HFFc6 (cell line): ENCODE data around the gene RPL35. TPM values are rescaled to one million over a fixed set of nuclear protein-coding genes. Genes with fewer than 3 reads are reported as not detected.

ENCODE experiments used
- DNase-seq: peaks from one replicate; pipeline ENCODE4 v3.0.0-alpha.2; 2018
- H3K27ac Mint-ChIP-seq: 2 replicates; pipeline ENCODE4 v1.8.0; 2020; ENCODE audit warnings: mild to moderate bottlenecking, mixed read lengths
- H3K27me3 Mint-ChIP-seq: 2 replicates; pipeline ENCODE4 v1.8.0; 2021; ENCODE audit warnings: mild to moderate bottlenecking, moderate library complexity, mixed read lengths; ENCODE audit not compliant: insufficient read depth
- H3K36me3 Mint-ChIP-seq: 2 replicates; pipeline ENCODE4 v1.8.0; 2021; ENCODE audit warnings: low read depth, mixed read lengths
- H3K4me1 Mint-ChIP-seq: 2 replicates; pipeline ENCODE4 v1.8.0; 2020; ENCODE audit warnings: low read depth, mixed read lengths
- H3K4me3 Mint-ChIP-seq: 2 replicates; pipeline ENCODE4 v1.8.0; 2020; ENCODE audit warnings: mild to moderate bottlenecking, moderate library complexity, mixed read lengths
- H3K9me3 Mint-ChIP-seq: 2 replicates; pipeline ENCODE4 v1.8.0; 2020; ENCODE audit warnings: mild to moderate bottlenecking, mixed read lengths
- total RNA-seq, 6 experiments: library from RNA; stranded (reverse); fragmentation: NEBNext Ultra II Directional; extraction: Animal tissue kit (Norgen Biotek cat#: 25700); gene quantifications; 2 replicates in 1 of 6; 3 replicates in 5 of 6; pipeline ENCODE4 v1.2.3, GENCODE V29; 2021
- TF ChIP-seq, protein P1 (sequence below): fragments of 200-600 bp; sonication (generic); IDR thresholded peaks from 2 replicates; pipeline ENCODE4 v1.5.0; 2021; ENCODE audit warnings: antibody characterized with exemption, mild to moderate bottlenecking

Gene RPL35
- total RNA-seq, 6 experiments from 2014 or later = 1,470 to 1,706 (median 1,550) TPM

DNA sequence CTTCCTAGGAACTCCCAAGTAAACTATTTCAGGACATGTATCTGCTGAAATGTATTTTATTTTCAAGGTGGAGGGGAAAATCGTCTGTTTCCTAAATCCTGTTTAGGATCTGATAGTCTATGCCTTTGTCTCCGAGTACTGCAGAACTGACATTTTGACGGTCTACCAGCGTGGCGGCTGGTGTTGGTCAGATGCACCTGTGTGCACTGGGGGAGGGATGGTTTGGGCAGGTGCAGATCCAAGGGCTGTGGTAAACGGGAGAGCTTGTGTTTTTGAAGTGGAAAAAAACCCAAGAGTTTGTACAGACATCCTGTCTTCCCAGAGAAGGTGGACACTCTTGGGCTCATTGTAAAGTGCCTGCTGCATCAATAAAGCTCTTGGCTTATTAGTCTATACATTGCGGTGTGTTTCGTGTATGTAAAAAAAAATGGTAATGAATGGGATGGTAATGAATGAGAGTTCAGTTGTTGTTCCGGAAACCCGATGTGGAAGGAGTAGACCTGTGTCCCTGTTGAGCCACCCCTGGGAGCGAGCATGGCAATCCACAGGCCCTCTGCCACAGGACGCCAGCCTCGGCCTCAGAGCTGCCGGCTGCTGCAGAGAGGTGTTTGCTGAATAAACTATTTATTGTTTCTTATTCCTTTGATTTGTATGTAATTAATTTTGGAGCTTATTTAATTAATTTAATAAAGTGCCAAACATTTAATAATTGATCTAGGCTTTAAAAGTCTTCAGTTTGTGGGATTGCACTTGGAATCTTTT, 15.4 kb upstream of the RPL35 start:
- Mint-ChIP-seq H3K27me3 (no peaks in the 10 kb centered on the region), H3K36me3 (peaks cover 20% of the 10 kb centered on the region), H3K4me3 (no peak overlapping the region), H3K4me1 (peaks cover 20% of the 10 kb centered on the region), H3K9me3 (no peaks in the 10 kb centered on the region), H3K27ac (peak overlapping the region; percentile 33; the same call in 1 of the 2 replicates)
- no peak for DNase-seq
- TF ChIP-seq, protein P1, sequence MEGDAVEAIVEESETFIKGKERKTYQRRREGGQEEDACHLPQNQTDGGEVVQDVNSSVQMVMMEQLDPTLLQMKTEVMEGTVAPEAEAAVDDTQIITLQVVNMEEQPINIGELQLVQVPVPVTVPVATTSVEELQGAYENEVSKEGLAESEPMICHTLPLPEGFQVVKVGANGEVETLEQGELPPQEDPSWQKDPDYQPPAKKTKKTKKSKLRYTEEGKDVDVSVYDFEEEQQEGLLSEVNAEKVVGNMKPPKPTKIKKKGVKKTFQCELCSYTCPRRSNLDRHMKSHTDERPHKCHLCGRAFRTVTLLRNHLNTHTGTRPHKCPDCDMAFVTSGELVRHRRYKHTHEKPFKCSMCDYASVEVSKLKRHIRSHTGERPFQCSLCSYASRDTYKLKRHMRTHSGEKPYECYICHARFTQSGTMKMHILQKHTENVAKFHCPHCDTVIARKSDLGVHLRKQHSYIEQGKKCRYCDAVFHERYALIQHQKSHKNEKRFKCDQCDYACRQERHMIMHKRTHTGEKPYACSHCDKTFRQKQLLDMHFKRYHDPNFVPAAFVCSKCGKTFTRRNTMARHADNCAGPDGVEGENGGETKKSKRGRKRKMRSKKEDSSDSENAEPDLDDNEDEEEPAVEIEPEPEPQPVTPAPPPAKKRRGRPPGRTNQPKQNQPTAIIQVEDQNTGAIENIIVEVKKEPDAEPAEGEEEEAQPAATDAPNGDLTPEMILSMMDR = no peak

DNA sequence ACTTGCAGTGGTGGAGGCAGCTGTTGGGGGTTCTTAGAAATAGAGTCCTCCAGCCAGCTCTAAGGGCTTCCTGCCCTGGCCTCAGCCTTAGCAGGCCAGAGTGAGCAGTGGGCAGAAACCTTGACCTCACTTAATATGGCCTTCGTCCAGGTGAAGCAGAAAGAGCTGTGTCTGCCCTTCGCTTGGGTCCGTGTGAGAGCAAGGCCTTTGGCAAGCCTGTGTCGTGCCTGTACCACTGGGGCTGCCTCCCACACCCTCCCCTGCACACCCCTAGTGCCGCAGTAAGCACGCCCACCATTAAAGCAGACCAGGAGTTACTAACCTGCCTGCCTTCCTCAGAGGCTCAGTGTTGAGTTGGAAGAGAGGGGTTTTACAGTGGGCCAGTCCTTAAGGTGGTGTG, 13.7 kb upstream of the RPL35 start:
- Mint-ChIP-seq H3K36me3 (peaks cover 36% of the 10 kb centered on the region), H3K27me3 (no peaks in the 10 kb centered on the region; the same call in 1 of the 2 replicates), H3K4me1 (peaks cover 37% of the 10 kb centered on the region), H3K27ac (no peak overlapping the region), H3K4me3 (no peak overlapping the region), H3K9me3 (no peaks in the 10 kb centered on the region)
- TF ChIP-seq, protein P1 = no peak
- no peak for DNase-seq

DNA sequence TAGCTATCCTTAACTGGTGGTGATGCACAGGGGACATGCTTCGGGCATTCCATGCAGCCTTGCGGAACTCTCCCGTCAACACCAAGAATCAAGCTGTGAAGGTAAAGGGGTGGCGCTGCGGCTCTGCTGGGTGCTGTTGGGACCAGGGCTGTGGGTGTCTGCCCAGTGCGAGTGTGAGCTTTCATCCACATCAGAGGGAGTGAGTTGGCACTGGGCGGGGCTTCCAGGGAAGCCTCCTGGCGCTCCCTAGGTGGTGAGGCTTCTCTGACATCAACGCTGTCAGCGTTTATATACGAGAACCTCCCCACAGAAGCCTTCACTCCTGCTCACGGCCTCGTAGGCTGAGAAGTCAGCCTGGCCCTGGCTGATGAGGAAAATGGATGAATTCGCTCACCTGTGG, 11.9 kb upstream of the RPL35 start:
- peaks cover 36% of the 10 kb centered on the region for H3K36me3 Mint-ChIP-seq
- H3K4me3 Mint-ChIP-seq = no peak overlapping the region
- H3K9me3 Mint-ChIP-seq = no peaks in the 10 kb centered on the region
- H3K27ac Mint-ChIP-seq = no peak overlapping the region
- TF ChIP-seq, protein P1 = no peak
- peaks cover 42% of the 10 kb centered on the region for H3K4me1 Mint-ChIP-seq
- no peak for DNase-seq
- H3K27me3 Mint-ChIP-seq = no peaks in the 10 kb centered on the region; the same call in 1 of the 2 replicates

DNA sequence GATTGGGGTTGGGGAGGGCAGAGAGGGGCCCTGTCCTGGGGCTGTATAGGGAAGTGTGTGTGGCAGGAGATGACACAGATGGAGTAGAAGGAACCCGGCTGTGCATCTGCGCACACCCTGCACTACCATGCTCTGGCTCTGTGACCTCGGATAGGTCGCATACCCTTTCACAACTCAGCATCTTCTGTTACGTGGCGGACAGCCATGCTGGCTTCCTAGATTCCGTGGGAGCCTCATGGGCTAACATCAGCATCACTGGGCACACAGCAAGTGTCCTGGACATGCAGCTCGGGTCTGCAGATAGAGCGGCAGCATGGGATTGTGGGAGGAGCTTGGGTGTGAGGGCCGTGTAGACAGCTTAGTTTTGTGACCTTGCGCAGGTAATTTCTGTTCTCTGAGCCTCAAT, 9.4 kb upstream of the RPL35 start:
- DNase-seq = no peak
- Mint-ChIP-seq H3K4me1 (peaks cover 52% of the 10 kb centered on the region), H3K27ac (peak overlapping the region; percentile 85), H3K27me3 (no peaks in the 10 kb centered on the region; the same call in none of the 2 replicates), H3K9me3 (no peaks in the 10 kb centered on the region), H3K4me3 (peak overlapping the region; percentile 96), H3K36me3 (peaks cover 23% of the 10 kb centered on the region)
- TF ChIP-seq, protein P1 = no peak

DNA sequence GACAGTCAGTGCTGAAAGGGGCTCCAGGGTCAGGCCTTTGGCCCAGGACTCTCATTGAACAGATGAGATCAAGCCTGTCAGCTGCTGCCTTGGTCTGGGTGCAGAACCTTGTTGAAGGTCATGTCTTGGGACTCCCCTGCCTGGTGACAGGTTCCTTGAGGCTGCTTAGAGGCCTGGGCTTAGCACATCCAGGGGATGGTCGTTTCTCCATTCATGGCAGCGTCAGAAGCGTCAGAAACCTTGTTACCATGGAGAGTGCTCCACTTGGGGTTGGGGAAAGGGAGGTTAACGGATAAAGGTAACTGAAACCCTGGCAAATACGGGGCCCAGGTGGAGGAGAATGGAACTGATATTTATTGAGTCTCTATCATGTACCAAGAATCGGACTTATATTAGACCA, 9.0 kb upstream of the RPL35 start:
- no peaks in the 10 kb centered on the region for H3K9me3 Mint-ChIP-seq
- H3K27ac Mint-ChIP-seq = peak overlapping the region; percentile 85
- TF ChIP-seq, protein P1 = no peak
- H3K27me3 Mint-ChIP-seq = no peaks in the 10 kb centered on the region; the same call in none of the 2 replicates
- H3K4me1 Mint-ChIP-seq = peaks cover 52% of the 10 kb centered on the region
- no peak for DNase-seq
- H3K36me3 Mint-ChIP-seq = peaks cover 23% of the 10 kb centered on the region
- H3K4me3 Mint-ChIP-seq = peak overlapping the region; percentile 96
